Bone marrow (tissue), 2 donors: ENCODE data around the gene BBS5.
"Not testable (repeated sequence)": the region's sequence is repeated elsewhere in the genome, so short reads cannot be mapped to it uniquely, and the experiment has no call there.

ENCODE experiments used
- DNase-seq, 2 donors: peaks; one replicate each; lab custom pipeline; 2025; lab: John Stamatoyannopoulos, UW

The BBS5 gene

DNA sequence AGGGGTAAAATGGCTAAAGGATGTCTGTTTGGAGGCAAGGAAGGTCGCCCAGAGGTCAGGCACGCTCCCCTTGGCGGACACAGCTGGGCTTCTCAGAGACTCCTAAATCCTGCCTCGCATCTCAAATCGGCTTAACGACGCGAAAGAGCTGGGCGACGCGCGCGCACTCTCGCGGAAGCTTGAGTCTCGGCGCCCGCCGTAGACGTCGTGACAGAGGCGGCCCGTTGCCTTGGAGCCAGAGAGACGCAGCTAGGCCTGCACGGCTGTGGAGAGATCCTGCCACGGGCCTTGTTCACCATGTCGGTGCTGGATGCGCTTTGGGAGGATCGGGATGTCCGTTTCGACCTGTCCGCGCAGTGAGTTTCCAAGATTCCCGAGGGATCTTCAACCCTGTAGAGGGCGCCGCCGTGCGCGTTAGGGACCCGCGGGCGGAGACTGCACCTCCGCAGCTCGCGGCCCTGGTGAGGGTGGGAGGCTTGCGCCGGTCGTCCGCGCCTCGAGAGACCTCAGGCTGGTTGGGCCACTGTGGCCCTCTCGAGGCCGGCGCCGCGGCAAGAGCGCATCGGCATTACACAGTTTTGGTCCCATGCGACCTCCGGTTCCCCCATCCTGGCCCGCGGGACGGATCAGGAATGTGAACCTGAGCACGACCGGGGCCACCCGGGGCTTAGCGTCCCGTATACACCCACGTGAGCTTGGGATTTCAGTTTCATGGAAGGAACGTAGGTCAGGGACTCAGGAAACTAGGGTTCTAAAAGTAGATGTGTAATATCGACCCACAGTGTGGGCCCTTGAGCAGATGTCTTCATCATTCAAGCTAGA lies at the start of gene BBS5:
BBS5 (plus strand) TSS at position 238 of the 822 bp plus-strand sequence; CDS start at position 298, 60 bp downstream.
- DNase-seq: peak; percentile 9 to 72

DNA sequence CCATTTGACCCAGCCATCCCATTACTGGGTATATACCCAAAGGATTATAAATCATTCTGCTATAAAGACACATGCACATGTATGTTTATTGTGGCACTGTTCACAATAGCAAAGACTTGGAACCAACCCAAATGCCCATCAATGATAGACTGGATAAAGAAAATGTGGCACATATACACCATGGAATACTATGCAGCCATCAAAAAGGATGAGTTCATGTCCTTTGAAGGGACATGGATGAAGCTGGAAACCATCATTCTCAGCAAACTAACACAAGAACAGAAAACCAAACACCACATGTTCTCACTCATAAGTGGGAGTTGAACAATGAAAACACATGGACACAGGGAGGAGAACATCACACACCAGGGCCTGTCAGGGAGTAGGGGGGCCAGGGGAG lies 47.5 kb upstream of the BBS5 start:
- not testable (repeated sequence) for DNase-seq

DNA sequence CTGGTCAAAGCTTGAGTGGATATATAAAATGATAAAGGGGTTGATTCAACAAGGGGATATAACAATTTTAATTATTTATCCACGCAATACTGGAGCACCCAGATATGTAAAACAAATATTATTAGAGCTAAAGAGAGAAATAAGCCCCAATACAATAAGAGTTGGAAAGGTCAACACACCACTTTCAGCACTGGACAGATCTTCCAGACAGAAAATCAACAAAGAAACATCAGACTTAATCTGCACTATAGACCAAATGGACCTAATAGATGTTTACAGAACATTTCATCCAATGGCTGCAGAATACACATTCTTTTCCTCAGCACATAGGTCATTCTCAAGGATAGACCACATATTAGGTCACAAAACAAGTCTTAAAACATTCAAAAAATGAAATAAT lies 45.1 kb upstream of the BBS5 start:
- DNase-seq: not testable (repeated sequence)

DNA sequence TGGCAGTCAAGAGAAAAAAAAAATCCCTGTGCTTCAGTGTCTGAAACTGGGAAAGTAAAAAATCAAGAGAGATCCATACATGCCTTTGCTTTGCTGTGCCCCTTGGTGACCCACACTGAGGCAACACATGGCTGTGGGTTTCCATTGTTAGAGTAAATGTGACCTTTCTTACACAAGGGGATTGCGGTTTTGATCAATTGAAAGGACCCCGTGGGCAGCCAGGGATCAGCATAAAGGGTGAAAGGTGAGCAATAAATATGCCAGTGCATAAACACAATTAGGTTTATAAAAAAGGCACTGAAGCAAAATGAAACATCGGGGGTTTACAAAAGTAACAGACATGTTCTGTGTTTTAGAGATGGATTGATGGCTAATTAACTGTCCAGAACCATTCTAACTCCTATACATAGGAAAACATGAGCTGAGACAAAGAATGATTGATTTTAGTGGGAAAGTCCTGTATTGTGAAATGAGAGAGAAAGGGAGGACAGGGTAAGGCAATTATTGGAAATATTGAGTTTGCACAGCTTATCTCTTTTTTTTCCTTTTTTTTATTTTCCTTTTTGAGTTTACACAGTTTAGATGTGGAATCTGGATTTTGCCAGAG lies 40.7 kb upstream of the BBS5 start:
- DNase-seq: no peak

DNA sequence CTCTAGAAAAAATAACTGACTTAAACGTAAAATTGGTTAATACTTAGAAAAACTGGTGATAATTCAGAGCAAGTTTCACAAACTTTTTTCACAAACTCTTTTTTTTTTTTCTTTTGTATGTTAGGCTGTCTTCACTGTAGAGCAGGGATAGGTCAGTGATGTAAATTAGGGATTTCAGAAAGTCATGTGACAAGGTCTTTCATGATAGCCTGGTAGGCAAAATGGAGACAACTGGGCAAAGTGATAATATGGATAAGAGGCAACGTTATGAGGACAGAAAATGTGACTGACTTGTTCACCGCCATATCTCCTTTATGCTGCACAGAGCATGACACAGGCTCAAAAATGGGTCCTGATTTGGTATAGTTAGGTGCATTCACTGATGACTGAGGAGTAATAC lies 39.4 kb upstream of the BBS5 start:
- DNase-seq: no peak

DNA sequence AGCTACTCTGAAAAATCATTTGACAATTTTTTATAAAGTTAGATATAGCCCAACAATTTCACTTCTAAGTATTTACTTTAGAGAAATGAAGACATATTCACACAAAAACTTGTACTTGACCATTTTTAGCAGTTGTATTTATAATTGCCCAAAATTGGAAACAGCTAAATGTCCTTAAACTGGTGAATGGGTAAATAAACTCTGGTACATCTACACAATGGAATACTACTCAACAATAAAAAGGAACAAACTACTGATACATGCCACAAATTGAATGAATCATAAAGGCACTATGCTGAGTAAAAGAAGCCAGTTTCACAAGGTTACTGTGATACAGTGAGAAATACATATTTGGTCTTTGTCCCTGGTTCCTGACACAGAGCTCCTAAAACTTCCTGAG lies 32.8 kb upstream of the BBS5 start:
- no peak for DNase-seq

DNA sequence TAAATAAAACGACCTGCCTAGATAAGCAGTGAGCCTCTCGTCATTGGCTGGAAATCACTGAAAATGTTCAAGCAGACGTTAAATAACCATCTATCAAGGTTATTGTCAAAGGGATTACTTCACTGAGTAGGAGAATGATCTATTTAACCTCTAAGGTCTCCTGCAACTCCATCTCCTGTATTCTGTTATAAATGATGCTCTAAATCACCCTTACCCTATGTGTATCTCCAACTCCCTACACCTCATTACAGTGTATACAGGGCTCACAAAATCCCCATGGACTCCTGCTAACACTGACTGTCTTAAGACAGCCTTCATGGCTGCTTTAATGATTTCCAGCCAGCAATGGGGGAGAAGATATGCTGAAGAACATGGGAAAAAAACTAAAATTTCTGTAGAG lies 31.0 kb upstream of the BBS5 start:
- no peak for DNase-seq

DNA sequence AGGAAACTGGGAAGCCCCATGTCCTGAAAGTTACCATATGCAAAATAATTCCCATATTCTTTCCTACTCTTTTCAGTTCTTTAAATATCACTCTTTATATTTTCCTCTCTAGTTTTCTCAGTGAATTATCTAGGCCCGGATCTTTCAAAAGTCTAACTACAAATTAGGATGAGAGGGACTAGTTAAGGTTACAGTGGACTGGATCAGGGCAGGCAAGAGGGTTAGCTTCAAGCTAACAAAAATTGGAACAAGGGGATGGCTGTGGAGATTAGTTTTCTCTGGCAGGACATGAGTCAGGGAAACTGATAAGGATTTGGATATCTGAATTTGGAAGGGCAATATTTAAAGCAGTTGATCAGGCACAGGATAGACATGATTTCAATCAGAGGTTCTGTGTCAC lies 30.4 kb upstream of the BBS5 start:
- DNase-seq: no peak

DNA sequence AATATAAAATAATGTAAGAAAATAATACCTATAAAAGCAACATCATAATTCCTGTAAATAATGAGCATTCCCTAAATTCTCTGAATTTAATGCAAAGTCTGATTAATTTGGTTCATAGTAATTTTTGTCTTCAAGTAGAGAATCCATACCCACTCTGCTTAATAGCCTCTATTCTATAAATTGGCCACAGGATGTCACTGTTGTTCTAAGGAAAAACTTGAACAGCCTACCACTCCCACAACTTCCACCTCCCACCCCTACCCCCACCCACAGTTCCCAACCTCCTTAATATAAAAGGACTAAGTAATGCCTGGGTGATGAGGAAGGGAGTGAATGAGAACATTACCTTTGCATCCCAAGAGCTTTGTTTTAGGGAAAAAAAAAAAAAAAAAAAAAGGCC lies 27.2 kb upstream of the BBS5 start:
- no peak for DNase-seq

DNA sequence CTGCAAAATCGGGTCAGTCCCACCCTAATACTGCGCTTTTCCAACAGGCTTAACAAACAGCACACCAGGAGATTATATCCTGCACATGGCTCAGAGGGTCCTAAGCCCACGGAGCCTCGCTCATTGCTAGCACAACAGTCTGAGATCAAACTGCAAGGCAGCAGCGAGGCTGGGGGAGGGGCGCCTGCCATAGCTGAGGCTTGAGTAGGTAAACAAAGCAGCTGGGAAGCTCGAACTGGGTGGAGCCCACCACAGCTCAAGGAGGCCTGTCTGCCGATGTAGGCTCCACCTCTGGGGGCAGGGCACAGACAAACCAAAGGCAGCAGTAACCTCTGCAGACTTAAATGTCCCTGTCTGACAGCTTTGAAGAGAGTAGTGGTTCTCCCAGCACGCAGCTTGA lies 26.2 kb upstream of the BBS5 start:
- not testable (repeated sequence) for DNase-seq

DNA sequence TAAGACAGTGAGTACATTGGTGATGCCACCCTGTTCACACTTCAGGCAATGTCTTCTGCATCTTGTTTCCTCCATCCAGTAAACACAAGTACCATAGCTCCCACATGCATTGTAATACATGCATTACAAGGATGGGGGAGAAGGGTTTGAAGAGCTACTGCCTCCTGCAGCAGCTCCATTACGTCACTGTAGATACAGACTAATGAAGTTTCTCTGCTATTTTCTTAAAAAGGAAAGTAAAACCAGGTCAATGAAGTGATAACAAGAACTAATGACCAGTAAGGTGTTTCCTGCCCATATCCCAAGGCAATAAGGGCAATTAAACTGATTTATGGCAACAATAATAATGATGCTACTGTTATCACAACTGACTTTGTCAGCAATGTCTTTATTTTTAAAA lies 18.2 kb upstream of the BBS5 start:
- DNase-seq: no peak

DNA sequence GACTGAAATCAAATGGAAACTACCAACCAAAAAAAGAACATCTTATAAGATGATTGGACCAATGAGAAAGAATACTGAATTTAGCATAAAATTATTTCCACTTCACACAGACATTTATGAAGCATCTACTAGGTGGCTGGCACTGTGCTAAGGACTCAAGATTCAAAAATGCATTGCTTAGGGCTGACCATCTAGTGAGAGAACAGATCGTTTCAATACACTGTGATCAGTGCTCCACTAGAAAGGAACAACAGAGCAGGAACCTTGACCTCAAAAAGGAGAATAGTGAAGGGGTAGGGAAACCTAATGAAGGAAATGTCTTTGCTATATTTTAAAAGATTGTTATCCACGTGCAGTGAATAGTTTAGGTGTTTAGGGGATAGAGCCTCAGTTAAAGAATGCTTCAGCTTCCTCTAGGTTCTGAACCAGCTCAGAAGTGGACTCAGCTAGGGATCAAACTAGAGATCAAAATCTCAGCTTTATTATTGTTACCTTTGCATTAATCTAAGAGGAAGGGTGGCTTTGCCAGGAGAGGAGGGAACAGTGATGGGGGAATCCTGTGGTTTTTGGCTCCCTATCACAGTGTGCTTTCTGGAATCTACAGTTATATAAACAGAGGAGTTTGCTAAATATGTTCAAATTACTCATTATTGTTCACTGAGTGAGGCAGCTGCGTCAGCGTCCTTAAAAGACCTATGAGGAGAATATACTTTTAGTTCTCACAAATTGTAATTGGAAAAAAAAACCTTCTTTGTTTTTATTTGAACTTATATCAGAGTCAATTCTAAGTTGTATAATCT lies 16.2 kb upstream of the BBS5 start:
- no peak for DNase-seq

DNA sequence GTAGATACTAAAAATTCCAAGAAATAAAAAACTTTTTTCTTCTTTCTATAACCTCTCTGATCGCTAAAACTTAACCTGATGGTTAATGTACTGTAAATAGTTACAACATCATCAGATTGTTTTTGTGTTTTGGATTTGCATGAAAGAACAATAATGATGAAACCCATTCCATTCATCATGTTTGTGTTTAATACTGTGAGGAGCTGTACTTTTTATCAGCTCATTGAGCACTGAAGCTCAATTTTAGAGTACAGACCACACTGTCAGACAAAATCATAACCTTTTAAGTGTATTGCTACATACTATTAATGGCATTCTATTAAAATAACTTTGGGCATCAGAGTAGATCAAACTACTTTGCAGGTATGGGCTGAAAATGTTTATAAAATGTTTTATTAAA lies 14.8 kb upstream of the BBS5 start:
- DNase-seq: no peak

DNA sequence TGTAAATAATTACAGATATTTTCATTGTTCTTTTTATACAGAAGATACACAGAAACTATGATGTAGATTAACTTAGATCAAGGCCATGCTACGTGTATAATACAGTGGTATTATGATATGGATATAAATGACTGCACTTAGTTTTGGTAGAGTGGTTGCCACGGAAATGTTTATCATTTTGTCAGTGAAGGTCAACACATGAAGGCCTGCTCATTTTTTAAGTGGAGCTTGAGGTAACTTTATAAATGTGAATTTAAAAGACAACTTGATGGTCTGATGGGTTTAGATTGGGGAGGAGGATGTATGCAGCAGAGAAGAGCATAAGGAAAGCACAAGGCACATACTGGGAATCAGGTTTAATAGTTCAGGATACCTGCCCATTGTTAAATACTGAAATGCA lies 14.4 kb upstream of the BBS5 start:
- DNase-seq: peak in 1 of 2 donors; percentile 14

DNA sequence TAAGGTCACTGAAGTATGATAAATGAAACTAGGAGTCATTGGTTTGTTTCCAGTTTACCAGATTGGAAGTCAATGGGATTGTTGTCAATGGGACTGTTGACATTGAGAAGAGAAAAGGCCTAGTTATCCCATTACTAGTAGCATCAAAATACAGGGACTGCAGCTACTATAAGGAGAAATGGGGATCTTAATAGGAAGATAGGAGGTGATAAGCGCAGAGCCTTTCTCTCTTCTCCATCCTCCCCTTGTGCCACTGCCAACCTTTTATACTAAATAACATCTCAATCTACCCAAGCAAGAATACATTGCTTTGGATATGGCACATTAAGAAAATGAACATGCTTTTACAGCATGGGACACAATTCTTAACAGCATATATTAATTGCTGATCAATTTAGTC lies 10.5 kb upstream of the BBS5 start:
- no peak for DNase-seq

DNA sequence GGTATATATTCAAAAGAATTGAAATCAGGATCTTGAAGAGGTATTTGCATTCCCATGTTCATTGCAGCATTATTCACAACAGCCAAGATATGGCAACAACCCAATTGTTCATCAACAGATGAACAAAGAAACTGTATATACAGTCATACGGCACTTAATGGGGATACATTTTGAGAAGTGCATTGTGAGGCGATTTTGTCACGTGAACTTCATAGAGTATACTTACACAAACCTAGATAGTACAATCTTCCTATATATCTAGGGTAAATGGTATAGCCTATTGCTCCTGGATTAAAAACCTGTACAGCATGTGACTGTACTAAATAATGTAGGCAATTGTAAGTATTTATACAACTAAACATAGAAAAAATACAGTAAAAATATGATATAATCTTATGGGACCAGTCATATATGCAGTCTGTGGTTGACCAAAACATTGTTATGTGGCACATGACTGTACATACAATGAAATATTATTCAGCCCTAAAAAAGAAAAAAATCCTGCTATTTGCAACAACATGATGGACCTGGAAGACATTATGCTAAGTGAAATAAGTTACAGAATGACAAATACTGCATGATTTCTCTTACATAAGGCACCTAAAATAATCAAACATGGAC lies 9.2 kb upstream of the BBS5 start:
- DNase-seq: no peak

DNA sequence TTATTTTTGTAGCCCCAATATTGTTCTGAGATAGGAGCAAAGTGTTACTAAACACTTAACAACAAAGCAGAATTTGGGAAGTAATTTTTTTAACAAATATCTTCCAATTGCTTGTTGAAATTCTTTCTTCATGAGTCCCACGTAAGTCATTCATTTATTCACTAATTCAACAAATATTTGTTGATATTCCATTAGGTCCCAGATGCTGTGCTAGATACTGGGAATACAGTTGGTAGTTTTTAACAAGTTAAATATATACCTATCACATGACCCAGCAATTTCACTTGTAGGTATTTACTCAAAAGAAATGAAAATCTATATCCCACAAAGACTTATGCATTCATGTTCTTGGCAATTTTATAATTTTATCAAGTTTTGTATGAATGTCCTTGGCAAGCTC lies 7.0 kb upstream of the BBS5 start:
- no peak for DNase-seq

DNA sequence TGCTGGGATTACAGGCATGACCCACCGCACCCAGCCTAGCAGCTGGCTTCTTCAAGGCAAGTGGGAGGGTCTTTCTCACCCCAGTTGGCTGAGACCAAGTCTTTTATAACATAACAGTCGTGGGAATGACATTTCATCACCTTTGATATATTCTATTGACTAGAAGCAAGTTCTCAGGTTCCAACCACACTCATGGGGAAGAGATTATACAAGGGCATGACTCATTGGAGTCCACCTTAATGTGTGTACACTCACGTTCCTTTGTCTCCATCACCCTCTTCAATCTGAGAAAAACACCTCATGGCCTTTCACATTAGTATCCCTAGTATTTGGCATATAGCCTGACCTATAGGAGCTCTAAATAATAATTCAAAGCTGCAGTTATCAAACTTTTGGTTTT lies 2.8 kb upstream of the BBS5 start:
- no peak for DNase-seq

DNA sequence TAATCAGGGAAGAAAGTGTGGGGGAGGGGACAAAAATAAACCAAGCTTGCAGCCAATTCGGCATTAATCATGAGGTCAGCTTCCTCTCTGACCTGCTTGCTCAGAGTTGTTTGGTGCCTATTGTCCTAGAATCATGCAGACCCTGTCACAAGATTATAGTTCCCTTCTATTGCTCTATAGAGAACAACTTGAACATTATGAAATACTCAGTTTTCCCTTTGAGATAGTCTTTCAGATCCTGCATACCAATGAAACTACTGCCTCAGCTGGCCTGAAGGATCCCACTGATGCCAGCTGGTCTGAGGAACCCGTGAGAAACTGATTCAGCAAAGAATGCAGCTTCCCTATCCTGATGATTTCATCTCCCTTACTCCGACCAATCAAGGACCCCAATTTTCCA lies 955 bp upstream of the BBS5 start:
- no peak for DNase-seq

DNA sequence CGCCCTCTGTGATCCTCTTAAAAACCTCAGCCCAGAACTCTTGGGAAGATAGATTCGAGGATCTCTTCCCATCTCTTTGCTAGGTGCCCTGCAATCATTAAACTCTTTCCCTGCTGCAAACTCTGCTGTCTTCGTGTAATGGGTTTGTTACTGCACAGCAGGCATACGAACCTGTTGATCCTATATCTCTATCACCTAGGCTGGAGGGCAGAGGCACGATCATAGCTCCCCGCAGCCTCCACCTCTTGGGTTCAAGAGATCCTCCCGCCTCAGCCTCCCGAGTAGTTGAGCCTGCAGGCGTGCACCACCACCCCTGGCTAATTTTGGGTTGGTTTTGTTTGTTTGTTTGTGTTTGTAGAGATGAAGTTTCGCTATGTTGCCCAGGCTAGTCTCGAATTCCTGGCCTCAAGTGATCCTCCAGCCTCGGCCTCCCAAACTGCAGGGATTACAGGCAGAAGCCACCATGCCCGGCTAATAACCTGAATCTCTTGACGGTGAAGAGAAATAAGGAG lies 493 bp upstream of the BBS5 start:
- DNase-seq: no peak

DNA sequence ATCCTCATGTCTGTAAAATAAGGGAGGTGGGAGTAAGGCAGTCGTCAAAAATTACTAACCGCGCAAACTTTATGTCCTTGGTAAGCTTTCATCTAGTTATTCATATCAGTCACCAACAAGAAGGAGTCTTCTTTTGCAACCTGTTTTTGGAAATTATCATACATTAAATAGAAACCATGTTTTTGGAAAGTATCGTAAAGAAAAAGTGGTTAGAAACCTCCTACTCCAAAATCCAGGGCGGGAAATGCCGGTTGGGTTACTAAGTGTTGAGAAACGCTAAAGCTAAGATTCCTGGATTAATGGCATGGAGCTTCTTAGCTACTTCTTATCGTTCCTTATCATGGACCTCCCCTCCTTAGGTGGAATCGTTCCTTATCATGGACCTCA lies 778 bp downstream of the BBS5 start:
- DNase-seq: no peak

DNA sequence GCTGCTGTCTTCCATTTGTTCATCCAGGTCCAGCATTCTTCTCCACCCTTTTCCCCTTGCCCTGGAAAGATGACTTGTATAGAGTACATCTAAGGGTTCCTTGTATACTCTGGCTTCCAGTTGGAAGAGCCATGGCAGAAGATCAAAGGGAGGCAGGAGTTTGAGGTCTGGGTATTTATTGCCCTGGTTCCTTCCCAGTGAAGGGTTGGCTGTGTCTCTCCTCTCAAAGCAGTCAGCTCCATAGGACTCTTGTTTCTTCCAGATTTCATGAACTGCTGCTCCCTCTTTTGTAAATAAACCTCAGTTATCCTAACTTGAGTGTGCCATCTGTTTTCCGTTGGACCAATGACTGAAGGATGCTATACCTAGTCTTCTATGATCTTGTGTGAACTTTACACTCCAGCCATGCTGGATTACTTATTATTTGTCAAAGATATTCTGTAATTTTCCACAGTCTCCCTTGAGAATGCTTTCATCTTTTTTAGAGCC lies 6.4 kb downstream of the BBS5 start:
- no peak for DNase-seq
